Neural crest cell (in vitro differentiated cells): Measurements from ENCODE around the gene CCDC57. TPM values are rescaled to one million over a fixed set of nuclear protein-coding genes. Genes with fewer than 3 reads are reported as not detected.
A peak's percentile ranks its signal among the peaks of the same experiment; 100 is the strongest.

ENCODE experiments used
- DNase-seq: peaks from one replicate; pipeline ENCODE4 v3.0.0; 2021; ENCODE audit warnings: low read depth, mixed read lengths, low spot score
- H3K27ac Mint-ChIP-seq: one replicate; pipeline ENCODE4 v1.8.0; 2021; ENCODE audit warnings: mild to moderate bottlenecking, mixed read lengths; ENCODE audit not compliant: unreplicated experiment
- H3K27me3 Mint-ChIP-seq: 2 replicates; pipeline ENCODE4 v1.8.0; 2021; ENCODE audit warnings: low read depth, mild to moderate bottlenecking, mixed read lengths
- H3K36me3 Mint-ChIP-seq: 2 replicates; pipeline ENCODE4 v1.8.0; 2021; ENCODE audit warnings: low read depth, mild to moderate bottlenecking, mixed read lengths
- H3K4me1 Mint-ChIP-seq: 2 replicates; pipeline ENCODE4 v1.8.0; 2021; ENCODE audit warnings: mixed read lengths
- H3K4me3 Mint-ChIP-seq: one replicate; pipeline ENCODE4 v1.8.0; 2021; ENCODE audit warnings: mild to moderate bottlenecking, mixed read lengths
- H3K9me3 Mint-ChIP-seq: 2 replicates; pipeline ENCODE4 v1.8.0; 2021; ENCODE audit warnings: mixed read lengths
- total RNA-seq: library from RNA; stranded (reverse); gene quantifications from 2 replicates; pipeline ENCODE4 v1.2.1, GENCODE V29; 2021
- TF ChIP-seq, protein P1 (sequence below): fragments of 200-600 bp; sonication (generic); conservative IDR thresholded peaks from 2 replicates; pipeline ENCODE4 v1.5.0; 2021; ENCODE audit warnings: antibody characterized with exemption, mild to moderate bottlenecking

The CCDC57 gene
- total RNA-seq, 1 donor from 2014 or later = 47.5 TPM

DNA sequence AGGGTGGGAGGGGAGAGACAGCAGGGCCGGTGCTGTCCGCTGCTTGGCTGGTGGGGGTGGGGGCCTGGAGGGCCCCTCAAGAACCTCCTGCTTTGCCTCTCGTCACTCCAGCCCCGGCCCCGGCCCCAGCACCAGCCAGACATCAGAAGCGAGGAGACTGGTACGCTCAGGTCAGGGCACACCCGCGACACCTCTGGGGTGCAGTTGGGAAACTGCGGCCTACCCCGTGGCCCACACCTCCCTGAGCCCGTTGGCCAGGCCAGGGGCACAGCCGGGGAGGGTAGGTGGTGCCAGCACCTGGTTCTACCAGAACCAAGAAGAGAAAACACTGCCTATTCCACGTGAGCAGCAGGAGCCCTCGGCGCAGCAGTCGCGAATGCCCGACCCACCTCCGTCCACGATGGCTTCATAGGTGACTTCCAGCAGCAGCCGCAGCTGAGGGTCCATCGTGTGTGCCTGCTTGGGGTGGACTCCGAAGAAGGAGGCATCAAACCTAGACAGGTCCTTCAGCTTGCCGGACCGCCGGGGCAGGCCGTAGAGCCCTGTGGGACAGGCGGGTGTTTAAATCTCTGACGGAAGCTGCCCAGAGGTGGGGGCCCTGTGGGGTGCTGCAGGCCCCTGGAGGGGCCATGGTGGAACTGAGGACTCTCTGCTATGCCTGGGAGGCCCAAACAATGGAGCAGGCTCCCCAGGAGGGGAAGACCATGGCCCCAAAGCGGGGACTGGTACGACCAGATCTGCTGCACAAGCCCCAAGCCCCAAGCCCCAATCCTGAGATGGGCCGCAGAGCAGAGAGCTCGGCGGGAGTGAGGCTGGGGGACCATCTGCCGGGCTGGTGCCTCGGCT lies 117.5 kb downstream of the CCDC57 start:
- Mint-ChIP-seq H3K36me3 (no peaks in the 10 kb centered on the region), H3K4me1 (peaks cover 10% of the 10 kb centered on the region), H3K27ac (no peak overlapping the region), H3K27me3 (no peaks in the 10 kb centered on the region), H3K9me3 (no peaks in the 10 kb centered on the region), H3K4me3 (peak overlapping the region; percentile 88)
- TF ChIP-seq, protein P1, sequence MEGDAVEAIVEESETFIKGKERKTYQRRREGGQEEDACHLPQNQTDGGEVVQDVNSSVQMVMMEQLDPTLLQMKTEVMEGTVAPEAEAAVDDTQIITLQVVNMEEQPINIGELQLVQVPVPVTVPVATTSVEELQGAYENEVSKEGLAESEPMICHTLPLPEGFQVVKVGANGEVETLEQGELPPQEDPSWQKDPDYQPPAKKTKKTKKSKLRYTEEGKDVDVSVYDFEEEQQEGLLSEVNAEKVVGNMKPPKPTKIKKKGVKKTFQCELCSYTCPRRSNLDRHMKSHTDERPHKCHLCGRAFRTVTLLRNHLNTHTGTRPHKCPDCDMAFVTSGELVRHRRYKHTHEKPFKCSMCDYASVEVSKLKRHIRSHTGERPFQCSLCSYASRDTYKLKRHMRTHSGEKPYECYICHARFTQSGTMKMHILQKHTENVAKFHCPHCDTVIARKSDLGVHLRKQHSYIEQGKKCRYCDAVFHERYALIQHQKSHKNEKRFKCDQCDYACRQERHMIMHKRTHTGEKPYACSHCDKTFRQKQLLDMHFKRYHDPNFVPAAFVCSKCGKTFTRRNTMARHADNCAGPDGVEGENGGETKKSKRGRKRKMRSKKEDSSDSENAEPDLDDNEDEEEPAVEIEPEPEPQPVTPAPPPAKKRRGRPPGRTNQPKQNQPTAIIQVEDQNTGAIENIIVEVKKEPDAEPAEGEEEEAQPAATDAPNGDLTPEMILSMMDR = no peak
- no peak for DNase-seq

DNA sequence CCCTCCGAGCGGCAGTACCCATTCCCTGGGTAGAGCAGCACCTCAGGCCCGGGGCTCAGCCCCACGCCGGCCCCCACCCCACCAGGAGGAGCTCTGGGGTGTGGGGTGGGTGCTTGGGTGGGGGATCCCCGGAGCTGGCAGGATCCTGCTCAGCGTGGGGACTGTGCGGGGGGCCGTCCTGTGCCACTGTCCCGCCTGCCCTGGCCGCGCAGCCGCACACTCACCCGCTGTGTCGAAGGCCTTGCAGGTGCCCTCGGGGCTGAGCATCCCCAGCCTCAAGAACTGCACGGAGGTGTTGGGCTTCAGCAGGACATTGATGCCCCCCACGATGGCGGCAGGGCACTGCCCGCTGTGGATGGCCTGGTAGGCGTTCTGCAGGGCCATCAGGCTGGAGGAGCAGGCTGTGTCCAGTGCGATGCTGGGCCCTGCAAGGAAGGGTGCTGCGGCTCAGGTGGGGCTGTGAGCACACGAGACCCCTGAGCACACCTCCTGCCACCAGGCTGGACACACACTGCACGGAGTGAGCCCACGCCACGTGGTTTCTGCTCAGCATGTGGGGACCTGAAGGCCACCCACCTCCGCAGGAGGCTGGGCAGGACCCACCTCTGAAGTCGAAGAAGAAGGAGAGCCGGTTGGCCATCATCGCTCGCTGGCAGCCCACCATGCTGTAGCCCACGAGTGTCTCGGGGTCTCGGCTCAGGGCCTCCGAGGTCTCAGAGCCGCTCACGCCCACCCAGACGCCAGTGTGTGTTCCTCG lies 119.5 kb downstream of the CCDC57 start:
- TF ChIP-seq, protein P1 = no peak
- DNase-seq = no peak
- H3K9me3 Mint-ChIP-seq = no peaks in the 10 kb centered on the region
- peaks cover 4% of the 10 kb centered on the region for H3K4me1 Mint-ChIP-seq
- H3K36me3 Mint-ChIP-seq = no peaks in the 10 kb centered on the region
- no peak overlapping the region for H3K27ac Mint-ChIP-seq
- H3K27me3 Mint-ChIP-seq = no peaks in the 10 kb centered on the region
- peak overlapping the region; percentile 34 for H3K4me3 Mint-ChIP-seq

- Mint-ChIP-seq H3K4me1 (peaks cover 4% of the 10 kb centered on the region), H3K27me3 (no peaks in the 10 kb centered on the region), H3K27ac (no peak overlapping the region), H3K9me3 (no peaks in the 10 kb centered on the region), H3K36me3 (no peaks in the 10 kb centered on the region), H3K4me3 (no peak overlapping the region)
- TF ChIP-seq, protein P1 = no peak
- DNase-seq = no peak
These were observed 120.0 kb downstream of the CCDC57 start for GRCh38 chr17:82092628-82092994.

DNA sequence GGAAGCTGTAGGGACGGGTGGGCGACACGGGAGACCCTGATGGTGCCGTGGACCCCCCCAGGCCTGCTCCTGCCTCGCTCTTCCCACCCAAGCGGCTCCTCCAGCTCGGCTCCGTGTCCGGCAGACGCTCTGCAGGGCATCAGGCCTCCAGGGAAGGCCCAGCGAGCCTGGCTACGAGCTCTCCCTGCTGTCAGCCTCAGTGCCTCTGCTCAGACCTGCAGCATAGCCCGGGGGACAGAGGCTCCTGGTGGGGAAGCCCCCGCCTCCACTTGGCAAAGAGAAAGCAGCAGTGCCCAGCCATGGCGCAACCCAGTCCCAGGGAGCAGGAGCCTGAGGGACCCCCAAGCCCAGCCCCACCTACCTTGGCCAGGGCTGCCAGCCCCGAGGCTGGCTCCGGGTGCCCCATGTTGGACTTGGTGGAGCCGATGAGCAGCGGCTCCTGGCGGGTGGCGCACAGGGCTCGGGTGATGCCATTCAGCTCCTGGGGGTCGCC lies 120.5 kb downstream of the CCDC57 start:
- no peak for DNase-seq
- H3K9me3 Mint-ChIP-seq = no peaks in the 10 kb centered on the region
- TF ChIP-seq, protein P1 = no peak
- no peak overlapping the region for H3K27ac Mint-ChIP-seq
- no peaks in the 10 kb centered on the region for H3K36me3 Mint-ChIP-seq
- H3K4me3 Mint-ChIP-seq = no peak overlapping the region
- no peaks in the 10 kb centered on the region for H3K27me3 Mint-ChIP-seq
- H3K4me1 Mint-ChIP-seq = peaks cover 4% of the 10 kb centered on the region

GRCh38 chr17:82091264-82092066 lies 121.2 kb downstream of the CCDC57 start:
- Mint-ChIP-seq H3K36me3 (no peaks in the 10 kb centered on the region), H3K4me1 (peaks cover 4% of the 10 kb centered on the region), H3K4me3 (no peak overlapping the region), H3K27me3 (no peaks in the 10 kb centered on the region), H3K27ac (no peak overlapping the region), H3K9me3 (no peaks in the 10 kb centered on the region)
- no peak for DNase-seq
- TF ChIP-seq, protein P1 = no peak
